HepG2 (cell line): ENCODE measurements around the gene DBNDD1. TPM values are rescaled to one million over a fixed set of nuclear protein-coding genes. Genes with fewer than 3 reads are reported as not detected.

Experiments
- TMF1 ChIP-seq: sonication (generic); formaldehyde crosslinking; IDR thresholded peaks from 2 replicates; pipeline ENCODE4 v1.8.1; 2022; ENCODE audit warnings: low read depth, missing genetic modification reagents
- ZBTB7B ChIP-seq: sonication (generic); formaldehyde crosslinking; IDR thresholded peaks from 2 replicates; pipeline ENCODE4 v1.4.0; 2020; ENCODE audit warnings: missing genetic modification reagents
- ZFP36L2 ChIP-seq: sonication (generic); formaldehyde crosslinking; IDR thresholded peaks from 2 replicates; pipeline ENCODE4 v1.4.0; 2020; ENCODE audit warnings: missing genetic modification reagents
- ZNF224 ChIP-seq: sonication (generic); formaldehyde crosslinking; IDR thresholded peaks from 2 replicates; pipeline ENCODE4 v1.5.0; 2020; ENCODE audit warnings: mild to moderate bottlenecking, missing genetic modification reagents
- ZNF644 ChIP-seq: IDR thresholded peaks from 2 replicates; pipeline ENCODE4 v1.6.1; 2016; ENCODE audit warnings: low read depth
- ZNF746 ChIP-seq: sonication (generic); formaldehyde crosslinking; IDR thresholded peaks from 2 replicates; pipeline ENCODE4 v1.8.0; 2022; ENCODE audit warnings: mild to moderate bottlenecking, missing genetic modification reagents
- polyA plus RNA-seq, 8 experiments: library from polyadenylated mRNA; depleted of rRNA in 3 of 8; stranded (reverse) in 7 of 8; unstranded in 1 of 8; fragments of >200 nt; fragmentation: Illumina TruSeq in 4 of 8; extraction: Trizol in 4 of 8; gene quantifications; 2 replicates each; pipeline versions ENCODE4 v1.2.1 to v1.2.3, GENCODE V29; 2011 to 2016; ENCODE audit warnings: low read depth in 4 of 8, missing spikeins in 1 of 8, mixed read lengths in 1 of 8; ENCODE audit not compliant: insufficient read depth in 1 of 8
- total RNA-seq, 5 experiments: library from RNA; depleted of rRNA; stranded (reverse); fragments of >200 nt; fragmentation: Illumina TruSeq; extraction: Trizol; gene quantifications; 2 replicates each; pipeline ENCODE4 v1.2.3, GENCODE V29; 2016; ENCODE audit warnings: low read depth in 1 of 5
- TF ChIP-seq, protein P1 (sequence below): sonication (generic); formaldehyde crosslinking; IDR thresholded peaks from 2 replicates; pipeline ENCODE4 v1.8.0; 2022; ENCODE audit warnings: low read depth, missing genetic modification reagents
- TF ChIP-seq, protein P2 (sequence below): sonication (generic); formaldehyde crosslinking; IDR thresholded peaks from 2 replicates; pipeline ENCODE4 v1.9.0; 2021; ENCODE audit warnings: missing genetic modification reagents, mild to moderate bottlenecking, borderline replicate concordance
- TF ChIP-seq, protein P3 (sequence below): sonication (generic); formaldehyde crosslinking; IDR thresholded peaks from 2 replicates; pipeline ENCODE4 v1.4.0; 2020; ENCODE audit warnings: mild to moderate bottlenecking, missing genetic modification reagents
- TF ChIP-seq, protein P4 (sequence below): sonication (generic); formaldehyde crosslinking; IDR thresholded peaks from 2 replicates; pipeline ENCODE4 v1.5.0; 2020; ENCODE audit warnings: missing genetic modification reagents
- TF ChIP-seq, protein P5 (sequence below): IDR thresholded peaks from 2 replicates; pipeline ENCODE4 v1.6.1; 2016; ENCODE audit warnings: low read depth, control low read depth
- TF ChIP-seq, protein P6 (sequence below): sonication (generic); formaldehyde crosslinking; IDR thresholded peaks from 2 replicates; pipeline ENCODE4 v1.8.1; 2022; ENCODE audit warnings: mild to moderate bottlenecking, missing genetic modification reagents
- TF ChIP-seq, protein P7 (sequence below), 2 experiments: sonication (generic) in 1 of 2; formaldehyde crosslinking in 1 of 2; IDR thresholded peaks; 2 replicates each; pipeline versions ENCODE4 v1.4.0 to v1.6.1; 2018 to 2020; ENCODE audit warnings: missing genetic modification reagents in 2 of 2, borderline replicate concordance in 1 of 2, low read depth in 1 of 2, mild to moderate bottlenecking in 1 of 2, missing biosample characterization in 1 of 2

The DBNDD1 gene
- total and polyA plus RNA-seq, 2 of the 13 experiments (the other 11 are each of a cell fraction or from before 2014, with no cell fraction given) = 17.0 to 40.4 TPM

DNA sequence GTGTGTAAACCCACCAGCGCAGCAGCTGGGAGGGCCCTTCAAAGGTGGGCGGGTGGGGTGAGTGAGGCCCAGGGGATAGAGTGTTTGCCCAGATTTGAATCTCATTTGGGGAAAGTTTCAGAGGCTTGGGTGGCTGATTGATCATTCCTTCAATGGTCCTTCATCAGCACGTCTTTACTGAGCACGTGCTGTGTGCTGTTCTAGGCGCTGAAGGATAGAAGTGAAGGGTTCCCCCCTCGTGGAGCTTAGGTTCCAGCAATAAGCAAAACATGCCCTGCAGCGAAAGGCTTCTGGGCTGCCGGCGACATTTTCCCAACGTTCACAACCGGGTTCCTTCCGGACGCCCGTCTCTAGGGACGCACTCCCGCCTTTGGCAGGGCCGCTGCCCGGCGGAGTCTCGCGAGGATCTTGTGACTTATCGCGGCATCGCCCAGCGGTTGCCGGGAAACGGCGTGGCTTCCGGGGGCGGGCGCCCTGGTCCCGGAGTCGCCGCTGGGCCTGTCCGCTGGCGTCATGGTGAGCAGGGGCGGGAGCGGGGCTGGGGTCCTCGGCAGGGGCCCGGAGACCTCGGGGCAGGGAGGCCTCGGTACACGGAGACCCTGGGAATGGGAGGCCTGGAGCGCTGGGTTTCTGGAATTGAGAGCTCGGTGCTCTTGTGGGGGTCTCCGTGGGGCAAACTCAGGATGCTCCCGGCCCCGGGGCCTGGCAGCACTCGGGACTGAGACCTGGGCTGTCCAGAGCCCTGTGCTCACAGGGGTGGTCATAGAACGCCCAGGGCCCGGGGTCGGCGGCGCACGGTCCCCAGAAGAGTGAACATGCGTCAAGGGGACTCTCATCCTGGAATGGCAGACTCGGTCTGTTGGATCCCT, 3.2 kb upstream of the DBNDD1 start (continued):
- TF ChIP-seq ZNF746 (CRISPR knock-in tag) (no peak), ZFP36L2 (CRISPR knock-in tag) (no peak), TMF1 (CRISPR knock-in tag) (peak; percentile 87), ZNF224 (CRISPR knock-in tag) (peak; percentile 56; the same call in 1 of the 2 replicates), ZNF644 (CRISPR knock-in tag) (no peak), ZBTB7B (CRISPR knock-in tag) (0 out of 2 replicates have a peak, but pooled peaks have one; percentile 45)
- TF ChIP-seq, protein P1, sequence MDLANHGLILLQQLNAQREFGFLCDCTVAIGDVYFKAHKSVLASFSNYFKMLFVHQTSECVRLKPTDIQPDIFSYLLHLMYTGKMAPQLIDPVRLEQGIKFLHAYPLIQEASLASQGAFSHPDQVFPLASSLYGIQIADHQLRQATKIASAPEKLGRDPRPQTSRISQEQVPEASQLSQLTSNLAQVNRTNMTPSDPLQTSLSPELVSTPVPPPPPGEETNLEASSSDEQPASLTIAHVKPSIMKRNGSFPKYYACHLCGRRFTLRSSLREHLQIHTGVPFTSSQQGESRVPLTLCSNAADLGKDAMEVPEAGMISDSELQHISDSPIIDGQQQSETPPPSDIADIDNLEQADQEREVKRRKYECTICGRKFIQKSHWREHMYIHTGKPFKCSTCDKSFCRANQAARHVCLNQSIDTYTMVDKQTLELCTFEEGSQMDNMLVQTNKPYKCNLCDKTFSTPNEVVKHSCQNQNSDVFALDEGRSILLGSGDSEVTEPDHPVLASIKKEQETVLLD (CRISPR knock-in tag) = peak; percentile 66; the same call in 1 of the 2 replicates
- TF ChIP-seq, protein P2, sequence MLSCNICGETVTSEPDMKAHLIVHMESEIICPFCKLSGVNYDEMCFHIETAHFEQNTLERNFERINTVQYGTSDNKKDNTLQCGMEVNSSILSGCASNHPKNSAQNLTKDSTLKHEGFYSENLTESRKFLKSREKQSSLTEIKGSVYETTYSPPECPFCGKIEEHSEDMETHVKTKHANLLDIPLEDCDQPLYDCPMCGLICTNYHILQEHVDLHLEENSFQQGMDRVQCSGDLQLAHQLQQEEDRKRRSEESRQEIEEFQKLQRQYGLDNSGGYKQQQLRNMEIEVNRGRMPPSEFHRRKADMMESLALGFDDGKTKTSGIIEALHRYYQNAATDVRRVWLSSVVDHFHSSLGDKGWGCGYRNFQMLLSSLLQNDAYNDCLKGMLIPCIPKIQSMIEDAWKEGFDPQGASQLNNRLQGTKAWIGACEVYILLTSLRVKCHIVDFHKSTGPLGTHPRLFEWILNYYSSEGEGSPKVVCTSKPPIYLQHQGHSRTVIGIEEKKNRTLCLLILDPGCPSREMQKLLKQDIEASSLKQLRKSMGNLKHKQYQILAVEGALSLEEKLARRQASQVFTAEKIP (CRISPR knock-in tag) = no peak
- TF ChIP-seq, protein P3, sequence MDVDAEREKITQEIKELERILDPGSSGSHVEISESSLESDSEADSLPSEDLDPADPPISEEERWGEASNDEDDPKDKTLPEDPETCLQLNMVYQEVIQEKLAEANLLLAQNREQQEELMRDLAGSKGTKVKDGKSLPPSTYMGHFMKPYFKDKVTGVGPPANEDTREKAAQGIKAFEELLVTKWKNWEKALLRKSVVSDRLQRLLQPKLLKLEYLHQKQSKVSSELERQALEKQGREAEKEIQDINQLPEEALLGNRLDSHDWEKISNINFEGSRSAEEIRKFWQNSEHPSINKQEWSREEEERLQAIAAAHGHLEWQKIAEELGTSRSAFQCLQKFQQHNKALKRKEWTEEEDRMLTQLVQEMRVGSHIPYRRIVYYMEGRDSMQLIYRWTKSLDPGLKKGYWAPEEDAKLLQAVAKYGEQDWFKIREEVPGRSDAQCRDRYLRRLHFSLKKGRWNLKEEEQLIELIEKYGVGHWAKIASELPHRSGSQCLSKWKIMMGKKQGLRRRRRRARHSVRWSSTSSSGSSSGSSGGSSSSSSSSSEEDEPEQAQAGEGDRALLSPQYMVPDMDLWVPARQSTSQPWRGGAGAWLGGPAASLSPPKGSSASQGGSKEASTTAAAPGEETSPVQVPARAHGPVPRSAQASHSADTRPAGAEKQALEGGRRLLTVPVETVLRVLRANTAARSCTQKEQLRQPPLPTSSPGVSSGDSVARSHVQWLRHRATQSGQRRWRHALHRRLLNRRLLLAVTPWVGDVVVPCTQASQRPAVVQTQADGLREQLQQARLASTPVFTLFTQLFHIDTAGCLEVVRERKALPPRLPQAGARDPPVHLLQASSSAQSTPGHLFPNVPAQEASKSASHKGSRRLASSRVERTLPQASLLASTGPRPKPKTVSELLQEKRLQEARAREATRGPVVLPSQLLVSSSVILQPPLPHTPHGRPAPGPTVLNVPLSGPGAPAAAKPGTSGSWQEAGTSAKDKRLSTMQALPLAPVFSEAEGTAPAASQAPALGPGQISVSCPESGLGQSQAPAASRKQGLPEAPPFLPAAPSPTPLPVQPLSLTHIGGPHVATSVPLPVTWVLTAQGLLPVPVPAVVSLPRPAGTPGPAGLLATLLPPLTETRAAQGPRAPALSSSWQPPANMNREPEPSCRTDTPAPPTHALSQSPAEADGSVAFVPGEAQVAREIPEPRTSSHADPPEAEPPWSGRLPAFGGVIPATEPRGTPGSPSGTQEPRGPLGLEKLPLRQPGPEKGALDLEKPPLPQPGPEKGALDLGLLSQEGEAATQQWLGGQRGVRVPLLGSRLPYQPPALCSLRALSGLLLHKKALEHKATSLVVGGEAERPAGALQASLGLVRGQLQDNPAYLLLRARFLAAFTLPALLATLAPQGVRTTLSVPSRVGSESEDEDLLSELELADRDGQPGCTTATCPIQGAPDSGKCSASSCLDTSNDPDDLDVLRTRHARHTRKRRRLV (CRISPR knock-in tag) = peak; percentile 95
- TF ChIP-seq, protein P4, sequence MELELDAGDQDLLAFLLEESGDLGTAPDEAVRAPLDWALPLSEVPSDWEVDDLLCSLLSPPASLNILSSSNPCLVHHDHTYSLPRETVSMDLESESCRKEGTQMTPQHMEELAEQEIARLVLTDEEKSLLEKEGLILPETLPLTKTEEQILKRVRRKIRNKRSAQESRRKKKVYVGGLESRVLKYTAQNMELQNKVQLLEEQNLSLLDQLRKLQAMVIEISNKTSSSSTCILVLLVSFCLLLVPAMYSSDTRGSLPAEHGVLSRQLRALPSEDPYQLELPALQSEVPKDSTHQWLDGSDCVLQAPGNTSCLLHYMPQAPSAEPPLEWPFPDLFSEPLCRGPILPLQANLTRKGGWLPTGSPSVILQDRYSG (CRISPR knock-in tag) = peak; percentile 27; the same call in 1 of the 2 replicates
- TF ChIP-seq, protein P5, sequence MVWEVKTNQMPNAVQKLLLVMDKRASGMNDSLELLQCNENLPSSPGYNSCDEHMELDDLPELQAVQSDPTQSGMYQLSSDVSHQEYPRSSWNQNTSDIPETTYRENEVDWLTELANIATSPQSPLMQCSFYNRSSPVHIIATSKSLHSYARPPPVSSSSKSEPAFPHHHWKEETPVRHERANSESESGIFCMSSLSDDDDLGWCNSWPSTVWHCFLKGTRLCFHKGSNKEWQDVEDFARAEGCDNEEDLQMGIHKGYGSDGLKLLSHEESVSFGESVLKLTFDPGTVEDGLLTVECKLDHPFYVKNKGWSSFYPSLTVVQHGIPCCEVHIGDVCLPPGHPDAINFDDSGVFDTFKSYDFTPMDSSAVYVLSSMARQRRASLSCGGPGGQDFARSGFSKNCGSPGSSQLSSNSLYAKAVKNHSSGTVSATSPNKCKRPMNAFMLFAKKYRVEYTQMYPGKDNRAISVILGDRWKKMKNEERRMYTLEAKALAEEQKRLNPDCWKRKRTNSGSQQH (CRISPR knock-in tag) = peak; percentile 70
- TF ChIP-seq, protein P6, sequence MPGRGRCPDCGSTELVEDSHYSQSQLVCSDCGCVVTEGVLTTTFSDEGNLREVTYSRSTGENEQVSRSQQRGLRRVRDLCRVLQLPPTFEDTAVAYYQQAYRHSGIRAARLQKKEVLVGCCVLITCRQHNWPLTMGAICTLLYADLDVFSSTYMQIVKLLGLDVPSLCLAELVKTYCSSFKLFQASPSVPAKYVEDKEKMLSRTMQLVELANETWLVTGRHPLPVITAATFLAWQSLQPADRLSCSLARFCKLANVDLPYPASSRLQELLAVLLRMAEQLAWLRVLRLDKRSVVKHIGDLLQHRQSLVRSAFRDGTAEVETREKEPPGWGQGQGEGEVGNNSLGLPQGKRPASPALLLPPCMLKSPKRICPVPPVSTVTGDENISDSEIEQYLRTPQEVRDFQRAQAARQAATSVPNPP = 0 out of 2 replicates have a peak, but pooled peaks have one; percentile 59
- TF ChIP-seq, protein P7, sequence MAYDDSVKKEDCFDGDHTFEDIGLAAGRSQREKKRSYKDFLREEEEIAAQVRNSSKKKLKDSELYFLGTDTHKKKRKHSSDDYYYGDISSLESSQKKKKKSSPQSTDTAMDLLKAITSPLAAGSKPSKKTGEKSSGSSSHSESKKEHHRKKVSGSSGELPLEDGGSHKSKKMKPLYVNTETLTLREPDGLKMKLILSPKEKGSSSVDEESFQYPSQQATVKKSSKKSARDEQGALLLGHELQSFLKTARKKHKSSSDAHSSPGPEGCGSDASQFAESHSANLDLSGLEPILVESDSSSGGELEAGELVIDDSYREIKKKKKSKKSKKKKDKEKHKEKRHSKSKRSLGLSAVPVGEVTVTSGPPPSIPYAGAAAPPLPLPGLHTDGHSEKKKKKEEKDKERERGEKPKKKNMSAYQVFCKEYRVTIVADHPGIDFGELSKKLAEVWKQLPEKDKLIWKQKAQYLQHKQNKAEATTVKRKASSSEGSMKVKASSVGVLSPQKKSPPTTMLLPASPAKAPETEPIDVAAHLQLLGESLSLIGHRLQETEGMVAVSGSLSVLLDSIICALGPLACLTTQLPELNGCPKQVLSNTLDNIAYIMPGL (CRISPR knock-in tag; IDR thresholded peaks at IDR 0.05; ENCODE audit: borderline replicate concordance in 1 of 2, low read depth in 1 of 2) = peak; percentile 61 to 75; a peak in 2 of 4 replicates
